GM12891 (cell line): ENCODE results near the gene PPIL1. TPM values are rescaled to one million over a fixed set of nuclear protein-coding genes. Genes with fewer than 3 reads are reported as not detected.

ENCODE experiments used
- DNase-seq: peaks from one replicate; pipeline ENCODE4 v3.0.0; 2011; ENCODE audit warnings: low spot score; ENCODE audit not compliant: insufficient read length
- FAIRE-seq: peaks from 2 replicates; lab custom pipeline; 2011; peaks lifted over from hg19 to GRCh38; lab: Jason Lieb, UNC
- PAX5 ChIP-seq: IDR thresholded peaks from 2 replicates; pipeline ENCODE4 v1.6.1; 2011; ENCODE audit warnings: low read length, moderate library complexity, mild to moderate bottlenecking; ENCODE audit not compliant: insufficient read depth, severe bottlenecking
- POLR2A ChIP-seq: IDR thresholded peaks from 2 replicates; pipeline ENCODE4 v1.6.1; 2011; ENCODE audit warnings: low read depth, low read length, control low read depth
- POLR2AphosphoS5 ChIP-seq: IDR thresholded peaks from 2 replicates; pipeline ENCODE4 v1.6.1; 2011; ENCODE audit warnings: low read depth, low read length, control low read depth
- POU2F2 ChIP-seq: IDR thresholded peaks from 2 replicates; pipeline ENCODE4 v1.6.1; 2011; ENCODE audit warnings: low read depth, mild to moderate bottlenecking, control low read depth, low read length, moderate library complexity
- SPI1 ChIP-seq: IDR thresholded peaks from 2 replicates; pipeline ENCODE4 v1.6.1; 2011; ENCODE audit warnings: low read depth, low read length, control low read depth
- TAF1 ChIP-seq: IDR thresholded peaks from 2 replicates; pipeline ENCODE4 v1.6.1; 2011; ENCODE audit warnings: low read depth, low read length, control low read depth
- polyA plus RNA-seq: library from polyadenylated mRNA; unstranded; fragments of >200 nt; gene quantifications from one replicate; pipeline ENCODE4 v1.2.1, GENCODE V29; 2012; ENCODE audit warnings: low read depth, missing spikeins, inconsistent platforms; ENCODE audit not compliant: missing spikeins

PPIL1 gene
- 37.2 TPM for polyA plus RNA-seq

DNA sequence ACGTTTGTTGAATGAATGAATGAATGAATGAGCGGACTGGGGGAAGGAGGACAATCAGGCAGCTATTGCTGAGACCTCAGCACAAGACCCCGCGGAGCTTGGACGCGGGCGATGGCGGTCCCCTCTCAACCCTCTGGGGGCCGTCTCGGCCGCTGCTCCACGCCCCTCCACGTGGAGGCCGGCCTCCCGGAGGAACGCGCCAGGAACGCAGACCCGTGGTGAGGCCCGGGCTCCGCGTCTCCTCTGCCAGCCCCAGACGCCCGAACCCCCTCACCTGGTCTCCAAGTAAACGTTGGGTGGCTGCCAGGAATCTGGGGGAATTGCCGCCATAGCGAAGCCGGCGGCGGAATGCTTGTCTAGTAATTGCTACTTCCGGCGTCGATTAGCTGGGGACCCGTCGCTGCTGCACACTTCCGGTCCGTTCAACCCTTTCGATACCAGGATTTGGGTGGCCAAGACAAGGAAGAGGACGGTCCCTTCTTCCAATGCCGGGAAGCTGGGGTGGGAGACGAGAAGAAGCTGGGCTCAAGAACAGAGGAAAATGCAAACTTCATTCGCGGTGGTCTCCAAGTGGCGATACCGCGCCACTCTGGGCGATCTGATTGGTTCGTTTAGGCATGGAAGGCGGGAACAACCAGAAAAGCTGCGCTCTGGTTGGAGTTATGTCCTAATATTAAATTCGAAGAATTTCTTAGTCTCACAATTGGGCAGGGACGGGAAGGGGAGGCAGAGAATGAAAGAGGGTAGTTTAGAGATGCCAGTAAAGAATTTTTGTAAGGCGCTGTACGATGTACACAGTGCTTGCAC lies at the start of gene PPIL1:
TSS of gene PPIL1 (minus strand) at position 361 of the 807 bp plus-strand sequence. CDS start at position 330, 31 bp downstream.
- FAIRE-seq (peak; percentile 96), DNase-seq (peak; percentile 76)
- peak; percentile 82; the same call in 1 of the 2 replicates for TF ChIP-seq TAF1
- peak; percentile 72 for TF ChIP-seq POU2F2
- peak; percentile 74; the same call in 1 of the 2 replicates for TF ChIP-seq POLR2AphosphoS5
- TF ChIP-seq SPI1: 0 out of 2 replicates have a peak, but pooled peaks have one; percentile 3
- TF ChIP-seq POLR2A: peak; percentile 55
- TF ChIP-seq PAX5: no peak

DNA sequence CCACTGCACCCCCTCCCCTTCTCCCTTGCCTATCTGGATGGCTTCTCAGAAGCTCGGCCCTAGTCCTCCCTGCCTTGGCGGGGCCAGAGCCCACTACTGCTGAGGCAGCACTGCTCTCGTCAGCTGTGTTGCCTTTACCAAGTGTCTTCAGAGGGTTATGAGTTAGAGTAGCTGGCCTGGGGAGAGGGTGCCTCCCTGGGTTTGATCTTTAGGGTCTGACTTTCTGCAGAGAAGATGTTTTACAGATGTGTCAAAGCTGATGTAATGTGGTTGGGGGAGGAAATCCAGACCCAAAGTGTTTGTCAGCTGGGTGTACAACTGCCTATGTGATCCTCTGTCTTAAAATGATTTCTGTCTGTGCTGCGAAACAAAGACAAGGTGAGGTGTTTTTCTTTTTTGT lies 49.5 kb upstream of the PPIL1 start:
- TF ChIP-seq PAX5 (no peak), POLR2AphosphoS5 (no peak), POLR2A (no peak), POU2F2 (no peak), SPI1 (no peak)
- no peak for FAIRE-seq
- DNase-seq: no peak

GRCh38 chr6:36920546-36920945 lies 45.9 kb upstream of the PPIL1 start:
- no peak for FAIRE-seq
- TF ChIP-seq TAF1 (no peak), POLR2AphosphoS5 (no peak), SPI1 (no peak), POLR2A (no peak), POU2F2 (no peak), PAX5 (no peak)

DNA sequence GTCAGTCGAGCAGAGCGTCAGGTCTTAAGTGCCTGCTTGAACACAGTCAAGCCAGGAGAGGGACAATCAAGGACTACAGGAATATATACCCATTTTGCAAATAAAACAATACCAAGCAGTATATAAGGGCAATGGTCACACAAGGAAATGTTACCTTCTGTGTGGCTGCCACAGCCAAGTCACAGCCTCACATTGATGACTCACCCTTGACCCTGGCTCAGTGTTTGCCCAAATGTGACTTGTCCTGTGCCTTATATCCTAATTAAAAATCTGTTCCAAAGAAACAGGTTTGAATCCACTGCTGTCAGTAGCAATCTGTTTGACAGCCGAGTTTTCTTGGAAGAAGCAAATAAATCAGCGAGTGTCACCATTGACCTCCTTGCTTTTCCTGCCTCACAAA lies 45.4 kb upstream of the PPIL1 start:
- no peak for FAIRE-seq
- TF ChIP-seq SPI1 (no peak), POLR2AphosphoS5 (no peak), TAF1 (no peak), PAX5 (no peak), POLR2A (no peak), POU2F2 (no peak)
- no peak for DNase-seq

More at GRCh38 chr6:36920546-36920945, 45.9 kb upstream of the PPIL1 start:
- DNase-seq: no peak

DNA sequence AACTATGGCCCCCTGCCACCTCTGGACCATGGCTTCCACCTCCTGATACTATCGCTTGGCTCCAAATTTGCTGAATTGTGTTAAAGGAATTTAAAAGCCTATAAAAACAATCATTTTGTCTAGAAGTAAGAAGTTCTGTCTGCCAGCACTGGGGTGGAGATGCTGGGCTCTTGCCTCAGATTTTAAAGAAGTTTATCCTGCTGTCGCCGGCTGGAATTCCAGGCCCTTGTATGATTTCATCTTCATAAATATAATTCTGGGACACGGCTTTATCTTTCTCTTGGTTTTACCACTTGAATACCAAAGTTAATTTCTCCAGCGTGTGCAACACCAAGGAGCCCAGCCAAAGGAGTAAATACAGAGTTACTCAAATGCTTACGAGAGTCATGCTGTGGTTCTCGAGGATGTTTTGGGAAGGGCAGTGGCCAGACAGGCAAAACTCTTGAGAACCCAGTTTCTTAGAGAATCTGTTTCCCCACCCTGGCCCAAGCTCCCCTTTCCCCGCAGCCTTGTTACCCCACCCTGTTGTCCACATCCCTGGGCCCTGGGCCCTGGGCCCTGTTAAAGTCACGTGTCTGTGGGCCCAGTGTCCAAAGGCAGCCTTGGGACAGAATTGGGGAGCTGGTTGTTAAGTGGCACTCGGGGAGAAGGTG lies 43.1 kb upstream of the PPIL1 start:
- TF ChIP-seq TAF1 (no peak), PAX5 (no peak), POU2F2 (no peak), POLR2AphosphoS5 (no peak), POLR2A (no peak), SPI1 (no peak)
- DNase-seq: no peak
- no peak for FAIRE-seq

DNA sequence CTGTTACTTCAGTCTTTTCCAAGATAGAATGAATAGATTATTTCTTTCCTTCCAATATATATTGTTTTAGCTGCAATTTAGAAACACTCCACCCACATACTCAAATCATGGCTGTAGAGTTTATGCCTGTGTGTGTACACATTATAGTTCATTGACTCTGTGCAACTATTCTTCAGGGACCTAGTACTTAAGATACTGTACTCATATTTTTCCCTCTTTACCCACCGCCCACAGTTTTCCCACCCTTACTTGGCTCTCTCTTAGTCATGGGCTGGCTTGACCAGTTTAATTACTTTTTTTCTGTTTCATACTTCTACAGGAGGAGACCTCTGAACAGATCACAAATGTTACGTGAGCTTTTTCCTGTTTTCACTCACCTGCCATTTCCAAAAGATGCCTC lies 41.5 kb upstream of the PPIL1 start:
- no peak for FAIRE-seq
- no peak for DNase-seq

GRCh38 chr6:36915599-36915998 lies 41.0 kb upstream of the PPIL1 start:
- DNase-seq: no peak
- no peak for TF ChIP-seq SPI1
- no peak for TF ChIP-seq TAF1
- no peak for TF ChIP-seq PAX5
- no peak for TF ChIP-seq POLR2AphosphoS5
- TF ChIP-seq POU2F2: no peak
- TF ChIP-seq POLR2A: no peak
- FAIRE-seq: no peak

More for the DNA sequence above, 41.5 kb upstream of the PPIL1 start:
- TF ChIP-seq POLR2AphosphoS5: no peak
- TF ChIP-seq PAX5: no peak
- no peak for TF ChIP-seq SPI1
- TF ChIP-seq POU2F2: no peak
- no peak for TF ChIP-seq POLR2A
- no peak for TF ChIP-seq TAF1

- TF ChIP-seq POLR2AphosphoS5 (no peak), SPI1 (no peak), PAX5 (no peak), POLR2A (no peak), POU2F2 (no peak), TAF1 (no peak)
- DNase-seq (no peak), FAIRE-seq (no peak)
Measured at GRCh38 chr6:36914227-36914794, 39.7 kb upstream of the PPIL1 start.

DNA sequence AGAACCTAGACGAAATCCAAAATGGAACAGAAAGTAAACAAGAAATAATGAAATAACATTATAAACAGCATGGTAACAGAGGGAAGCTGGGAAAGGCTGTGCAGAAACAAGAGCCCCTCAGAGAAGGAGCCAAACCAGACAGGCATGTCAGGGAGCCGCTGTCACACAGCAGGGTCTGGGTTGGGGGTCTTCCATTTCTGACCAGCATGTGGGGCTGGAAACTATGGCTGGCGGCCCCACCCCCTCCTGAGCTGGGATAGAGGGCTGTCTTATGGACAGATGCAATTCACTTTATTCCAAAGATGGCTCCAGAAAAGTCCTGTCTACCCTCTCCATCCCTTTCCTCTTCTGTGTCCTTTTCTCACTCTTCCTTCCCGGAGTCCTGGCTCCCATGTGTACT lies 38.5 kb upstream of the PPIL1 start:
- DNase-seq (no peak), FAIRE-seq (no peak)
- no peak for TF ChIP-seq SPI1
- TF ChIP-seq PAX5: no peak
- TF ChIP-seq TAF1: no peak
- TF ChIP-seq POLR2A: no peak
- TF ChIP-seq POU2F2: no peak
- no peak for TF ChIP-seq POLR2AphosphoS5
